ENCODE measurements around the gene CUBN. TPM values are rescaled to one million over a fixed set of nuclear protein-coding genes. Genes with fewer than 3 reads are reported as not detected.

CUBN gene
- total RNA-seq, 1 experiment from 2014 or later = 0.46 TPM

GRCh38 chr10:16883084-16883483, 246.5 kb downstream of the CUBN start (continued):
- TF ChIP-seq, protein P1, sequence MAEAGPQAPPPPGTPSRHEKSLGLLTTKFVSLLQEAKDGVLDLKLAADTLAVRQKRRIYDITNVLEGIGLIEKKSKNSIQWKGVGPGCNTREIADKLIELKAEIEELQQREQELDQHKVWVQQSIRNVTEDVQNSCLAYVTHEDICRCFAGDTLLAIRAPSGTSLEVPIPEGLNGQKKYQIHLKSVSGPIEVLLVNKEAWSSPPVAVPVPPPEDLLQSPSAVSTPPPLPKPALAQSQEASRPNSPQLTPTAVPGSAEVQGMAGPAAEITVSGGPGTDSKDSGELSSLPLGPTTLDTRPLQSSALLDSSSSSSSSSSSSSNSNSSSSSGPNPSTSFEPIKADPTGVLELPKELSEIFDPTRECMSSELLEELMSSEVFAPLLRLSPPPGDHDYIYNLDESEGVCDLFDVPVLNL (CRISPR knock-in tag; IDR thresholded peaks at IDR 0.05; ENCODE audit: borderline replicate concordance, low read depth) = no peak
- TF ChIP-seq ATF1 (CRISPR knock-in tag; IDR thresholded peaks at IDR 0.05) (no peak), FOXJ3 (CRISPR knock-in tag; IDR thresholded peaks at IDR 0.05; ENCODE audit: borderline replicate concordance) (no peak)
- TF ChIP-seq, protein P2, sequence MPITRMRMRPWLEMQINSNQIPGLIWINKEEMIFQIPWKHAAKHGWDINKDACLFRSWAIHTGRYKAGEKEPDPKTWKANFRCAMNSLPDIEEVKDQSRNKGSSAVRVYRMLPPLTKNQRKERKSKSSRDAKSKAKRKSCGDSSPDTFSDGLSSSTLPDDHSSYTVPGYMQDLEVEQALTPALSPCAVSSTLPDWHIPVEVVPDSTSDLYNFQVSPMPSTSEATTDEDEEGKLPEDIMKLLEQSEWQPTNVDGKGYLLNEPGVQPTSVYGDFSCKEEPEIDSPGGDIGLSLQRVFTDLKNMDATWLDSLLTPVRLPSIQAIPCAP (CRISPR knock-in tag; IDR thresholded peaks at IDR 0.05) = no peak

GRCh38 chr10:16870331-16870730, 259.3 kb downstream of the CUBN start:
- H3K36me3 Mint-ChIP-seq = no peaks in the 10 kb centered on the region; the same call in 1 of the 2 replicates
- DNase-seq (ENCODE audit: low spot score) = no peak
- POLR2A ChIA-PET = no interaction called here
- no peak for ATAC-seq
- H3K4me3 Mint-ChIP-seq = no peak overlapping the region
- no peaks in the 10 kb centered on the region for H3K27me3 Mint-ChIP-seq (ENCODE audit: low read depth)
- peaks cover 37% of the 10 kb centered on the region for H3K4me1 Mint-ChIP-seq
- no peak overlapping the region for H3K27ac Mint-ChIP-seq
- peaks cover 7% of the 10 kb centered on the region for H3K9me3 Mint-ChIP-seq
- CTCF ChIA-PET = no interaction called here
- TF ChIP-seq, protein P3, sequence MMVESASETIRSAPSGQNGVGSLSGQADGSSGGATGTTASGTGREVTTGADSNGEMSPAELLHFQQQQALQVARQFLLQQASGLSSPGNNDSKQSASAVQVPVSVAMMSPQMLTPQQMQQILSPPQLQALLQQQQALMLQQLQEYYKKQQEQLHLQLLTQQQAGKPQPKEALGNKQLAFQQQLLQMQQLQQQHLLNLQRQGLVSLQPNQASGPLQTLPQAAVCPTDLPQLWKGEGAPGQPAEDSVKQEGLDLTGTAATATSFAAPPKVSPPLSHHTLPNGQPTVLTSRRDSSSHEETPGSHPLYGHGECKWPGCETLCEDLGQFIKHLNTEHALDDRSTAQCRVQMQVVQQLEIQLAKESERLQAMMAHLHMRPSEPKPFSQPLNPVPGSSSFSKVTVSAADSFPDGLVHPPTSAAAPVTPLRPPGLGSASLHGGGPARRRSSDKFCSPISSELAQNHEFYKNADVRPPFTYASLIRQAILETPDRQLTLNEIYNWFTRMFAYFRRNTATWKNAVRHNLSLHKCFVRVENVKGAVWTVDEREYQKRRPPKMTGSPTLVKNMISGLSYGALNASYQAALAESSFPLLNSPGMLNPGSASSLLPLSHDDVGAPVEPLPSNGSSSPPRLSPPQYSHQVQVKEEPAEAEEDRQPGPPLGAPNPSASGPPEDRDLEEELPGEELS (CRISPR knock-in tag; IDR thresholded peaks at IDR 0.05) = no peak
- no peak for TF ChIP-seq NR3C1 (CRISPR knock-in tag; conservative IDR thresholded peaks at IDR 0.05; ENCODE audit: low read depth)

- ChIA-PET POLR2A (no interaction called here), CTCF (interaction anchor here (1.2 kb wide), 1 partner anchor 363 kb away, joined by 3 read pairs; no protein-coding TSS in a partner anchor)
- peaks cover 39% of the 10 kb centered on the region for H3K4me1 Mint-ChIP-seq
- H3K36me3 Mint-ChIP-seq = no peaks in the 10 kb centered on the region; the same call in 1 of the 2 replicates
- TF ChIP-seq TEAD1 (CRISPR knock-in tag; IDR thresholded peaks at IDR 0.05) = no peak
- no peak for TF ChIP-seq RELA (CRISPR knock-in tag; IDR thresholded peaks at IDR 0.05; ENCODE audit: borderline replicate concordance)
- no peak for TF ChIP-seq EMX1 (CRISPR knock-in tag; IDR thresholded peaks at IDR 0.05)
- no peak for TF ChIP-seq E2F5 (CRISPR knock-in tag; IDR thresholded peaks at IDR 0.05)
- TF ChIP-seq GTF2I (CRISPR knock-in tag; conservative IDR thresholded peaks at IDR 0.05) = no peak
- TF ChIP-seq ATF1 (CRISPR knock-in tag; IDR thresholded peaks at IDR 0.05) = no peak
- TF ChIP-seq ZNF263 (CRISPR knock-in tag; IDR thresholded peaks at IDR 0.05; ENCODE audit: low read depth) = no peak
- TF ChIP-seq TCF7 (CRISPR knock-in tag; IDR thresholded peaks at IDR 0.05; ENCODE audit: low read depth) = no peak
- TF ChIP-seq NR1H2 (CRISPR knock-in tag; IDR thresholded peaks at IDR 0.05) = no peak
- TF ChIP-seq CBFB (CRISPR knock-in tag; IDR thresholded peaks at IDR 0.05; ENCODE audit: low read depth) = no peak
- H3K27ac Mint-ChIP-seq = peak overlapping the region; percentile 87; the same call in 1 of the 2 replicates
- no peak for DNase-seq (ENCODE audit: low spot score)
- ATAC-seq = peak; percentile 57
- H3K27me3 Mint-ChIP-seq (ENCODE audit: low read depth) = no peaks in the 10 kb centered on the region
- no peak overlapping the region; the same call in 1 of the 2 replicates for H3K4me3 Mint-ChIP-seq
- peaks cover 9% of the 10 kb centered on the region for H3K9me3 Mint-ChIP-seq
These were observed 261.6 kb downstream of the CUBN start for GRCh38 chr10:16867990-16868389.

- H3K4me3 Mint-ChIP-seq = peak overlapping the region; percentile 38
- POLR2A ChIA-PET = no interaction called here
- H3K36me3 Mint-ChIP-seq = no peaks in the 10 kb centered on the region; the same call in 1 of the 2 replicates
- CTCF ChIA-PET = interaction anchor here (1.2 kb wide), 1 partner anchor 363 kb away, joined by 3 read pairs; no protein-coding TSS in a partner anchor
- no peak for DNase-seq (ENCODE audit: low spot score)
- no peaks in the 10 kb centered on the region for H3K27me3 Mint-ChIP-seq (ENCODE audit: low read depth)
- TF ChIP-seq, protein P3 (CRISPR knock-in tag; IDR thresholded peaks at IDR 0.05) = no peak
- TF ChIP-seq ZSCAN18 (CRISPR knock-in tag; IDR thresholded peaks at IDR 0.05) = no peak
- TF ChIP-seq, protein P4, sequence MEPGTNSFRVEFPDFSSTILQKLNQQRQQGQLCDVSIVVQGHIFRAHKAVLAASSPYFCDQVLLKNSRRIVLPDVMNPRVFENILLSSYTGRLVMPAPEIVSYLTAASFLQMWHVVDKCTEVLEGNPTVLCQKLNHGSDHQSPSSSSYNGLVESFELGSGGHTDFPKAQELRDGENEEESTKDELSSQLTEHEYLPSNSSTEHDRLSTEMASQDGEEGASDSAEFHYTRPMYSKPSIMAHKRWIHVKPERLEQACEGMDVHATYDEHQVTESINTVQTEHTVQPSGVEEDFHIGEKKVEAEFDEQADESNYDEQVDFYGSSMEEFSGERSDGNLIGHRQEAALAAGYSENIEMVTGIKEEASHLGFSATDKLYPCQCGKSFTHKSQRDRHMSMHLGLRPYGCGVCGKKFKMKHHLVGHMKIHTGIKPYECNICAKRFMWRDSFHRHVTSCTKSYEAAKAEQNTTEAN (CRISPR knock-in tag; IDR thresholded peaks at IDR 0.05) = no peak
- TF ChIP-seq CREB1 (CRISPR knock-in tag; IDR thresholded peaks at IDR 0.05) = no peak
- no peak for TF ChIP-seq KAT7 (CRISPR knock-in tag; IDR thresholded peaks at IDR 0.05; ENCODE audit: borderline replicate concordance)
- TF ChIP-seq NR1H2 (CRISPR knock-in tag; IDR thresholded peaks at IDR 0.05) = no peak
- peaks cover 40% of the 10 kb centered on the region for H3K4me1 Mint-ChIP-seq
- peaks cover 9% of the 10 kb centered on the region for H3K9me3 Mint-ChIP-seq
- peak overlapping the region; percentile 87 for H3K27ac Mint-ChIP-seq
- peak; percentile 78 for ATAC-seq
These were observed 262.1 kb downstream of the CUBN start for GRCh38 chr10:16867556-16867955.

All from WTC11 (cell line).